Measurements from ENCODE around the gene FAM241A.

GRCh38 chr4:112125416-112125815 is 19.8 kb upstream of the FAM241A start:
- TF ChIP-seq ZNF746 (CRISPR knock-in tag; IDR thresholded peaks at IDR 0.05) (no peak), NFATC3 (CRISPR knock-in tag; IDR thresholded peaks at IDR 0.05) (no peak), CHD4 (IDR thresholded peaks at IDR 0.05; ENCODE audit: borderline replicate concordance, low read length) (no peak), NR1H2 (CRISPR knock-in tag; IDR thresholded peaks at IDR 0.05; ENCODE audit: borderline replicate concordance, low read depth) (no peak), EZH2 (conservative IDR thresholded peaks at IDR 0.05; ENCODE audit: low read depth, low read length) (no peak), ZNF589 (CRISPR knock-in tag; conservative IDR thresholded peaks at IDR 0.05) (no peak), CAMTA2 (CRISPR knock-in tag; IDR thresholded peaks at IDR 0.05; ENCODE audit: borderline replicate concordance) (no peak)
- TF ChIP-seq, protein P1, sequence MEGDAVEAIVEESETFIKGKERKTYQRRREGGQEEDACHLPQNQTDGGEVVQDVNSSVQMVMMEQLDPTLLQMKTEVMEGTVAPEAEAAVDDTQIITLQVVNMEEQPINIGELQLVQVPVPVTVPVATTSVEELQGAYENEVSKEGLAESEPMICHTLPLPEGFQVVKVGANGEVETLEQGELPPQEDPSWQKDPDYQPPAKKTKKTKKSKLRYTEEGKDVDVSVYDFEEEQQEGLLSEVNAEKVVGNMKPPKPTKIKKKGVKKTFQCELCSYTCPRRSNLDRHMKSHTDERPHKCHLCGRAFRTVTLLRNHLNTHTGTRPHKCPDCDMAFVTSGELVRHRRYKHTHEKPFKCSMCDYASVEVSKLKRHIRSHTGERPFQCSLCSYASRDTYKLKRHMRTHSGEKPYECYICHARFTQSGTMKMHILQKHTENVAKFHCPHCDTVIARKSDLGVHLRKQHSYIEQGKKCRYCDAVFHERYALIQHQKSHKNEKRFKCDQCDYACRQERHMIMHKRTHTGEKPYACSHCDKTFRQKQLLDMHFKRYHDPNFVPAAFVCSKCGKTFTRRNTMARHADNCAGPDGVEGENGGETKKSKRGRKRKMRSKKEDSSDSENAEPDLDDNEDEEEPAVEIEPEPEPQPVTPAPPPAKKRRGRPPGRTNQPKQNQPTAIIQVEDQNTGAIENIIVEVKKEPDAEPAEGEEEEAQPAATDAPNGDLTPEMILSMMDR (CRISPR knock-in tag; IDR thresholded peaks at IDR 0.05) = no peak

All from HepG2 (cell line).